A172 (cell line): ENCODE results near the gene C14orf119. TPM values are rescaled to one million over a fixed set of nuclear protein-coding genes. Genes with fewer than 3 reads are reported as not detected.
A peak's percentile ranks its signal among the peaks of the same experiment; 100 is the strongest.
"Not testable (repeated sequence)": the region's sequence is repeated elsewhere in the genome, so short reads cannot be mapped to it uniquely, and the experiment has no call there.

Source experiments
- DNase-seq: peaks from one replicate; pipeline ENCODE4 v3.0.0-alpha.2; 2015; ENCODE audit warnings: low spot score
- total RNA-seq: library from RNA; depleted of rRNA; stranded (reverse); fragments of >200 nt; shearing (Covaris generic); gene quantifications from 2 replicates; pipeline ENCODE4 v1.2.3, GENCODE V29; 2014

Gene C14orf119
- total RNA-seq, 1 experiment from 2014 or later = 23.0 TPM

GRCh38 chr14:23089498-23090253 lies 5.6 kb upstream of the C14orf119 start:
- DNase-seq = no peak

- DNase-seq = no peak
These were observed 5.1 kb upstream of the C14orf119 start for GRCh38 chr14:23090254-23090636.

- no peak for DNase-seq
These were observed 3.7 kb upstream of the C14orf119 start for GRCh38 chr14:23091294-23092225.

GRCh38 chr14:23093104-23093503 lies 2.2 kb upstream of the C14orf119 start:
- DNase-seq = no peak

GRCh38 chr14:23093526-23093925 lies 1.8 kb upstream of the C14orf119 start:
- DNase-seq = no peak

GRCh38 chr14:23093991-23094665 lies 1.2 kb upstream of the C14orf119 start:
- no peak for DNase-seq

- peak; percentile 56 for DNase-seq
These were observed 574 bp upstream of the C14orf119 start, which contains the start of gene ACIN1 for GRCh38 chr14:23094666-23095195. TSS of gene ACIN1 (minus strand) at chr14:23095136. CDS start at chr14:23095112, 24 bp downstream.

- no peak for DNase-seq
These were observed 2.5 kb downstream of the C14orf119 start for GRCh38 chr14:23097786-23098185.

GRCh38 chr14:23099212-23099861 lies 4.0 kb downstream of the C14orf119 start:
- DNase-seq = no peak

GRCh38 chr14:23101213-23101970 lies 6.1 kb downstream of the C14orf119 start:
- no peak for DNase-seq

- no peak for DNase-seq
These were observed 6.8 kb downstream of the C14orf119 start for GRCh38 chr14:23101986-23102625.

- DNase-seq = no peak
These were observed 7.5 kb downstream of the C14orf119 start for GRCh38 chr14:23102801-23103200.

- no peak for DNase-seq
These were observed 8.3 kb downstream of the C14orf119 start for GRCh38 chr14:23103581-23103980.

- no peak for DNase-seq
These were observed 8.8 kb downstream of the C14orf119 start for GRCh38 chr14:23104070-23104590.

- DNase-seq = no peak
These were observed 9.5 kb downstream of the C14orf119 start, which contains the start of gene CIROP for GRCh38 chr14:23104591-23105347. TSS of gene CIROP (minus strand) at chr14:23104989. CDS start at chr14:23104920, 69 bp downstream.

- DNase-seq = no peak
These were observed 10.1 kb downstream of the C14orf119 start for GRCh38 chr14:23105348-23105824.

GRCh38 chr14:23106747-23107045 lies 11.4 kb downstream of the C14orf119 start:
- DNase-seq = no peak

GRCh38 chr14:23107620-23108019 lies 12.3 kb downstream of the C14orf119 start:
- DNase-seq = not testable (repeated sequence)

GRCh38 chr14:23108169-23108568 lies 12.9 kb downstream of the C14orf119 start:
- not testable (repeated sequence) for DNase-seq
